DOHH2 (cell line): ENCODE measurements around the gene JMJD8.

Experiments
- CTCF ChIP-seq: fragments of 200-600 bp; sonication (generic); IDR thresholded peaks from one replicate; pipeline ENCODE4 v1.5.1; 2014; ENCODE audit warnings: antibody characterized with exemption, mild to moderate bottlenecking, low read depth, low read length; ENCODE audit not compliant: poor library complexity, severe bottlenecking
- EZH2phosphoT487 ChIP-seq: fragments of 200-600 bp; sonication (generic); IDR thresholded peaks from 2 replicates; pipeline ENCODE4 v1.6.1; 2017; ENCODE audit warnings: borderline replicate concordance, mild to moderate bottlenecking, antibody characterized with exemption, low read length, moderate library complexity, mixed read lengths

GRCh38 chr16:686459-687260, 2.5 kb upstream of the JMJD8 start:
- TF ChIP-seq CTCF (no peak), EZH2phosphoT487 (no peak)
